Thymus (tissue), 11 donors: Measurements from ENCODE around the gene GMIP. TPM values are rescaled to one million over a fixed set of nuclear protein-coding genes. Genes with fewer than 3 reads are reported as not detected.
A peak's percentile ranks its signal among the peaks of the same experiment; 100 is the strongest.

Experiments
- DNase-seq, 9 donors: peaks; one replicate each; pipeline ENCODE4 v3.0.0-alpha.2; 2013; ENCODE audit warnings: low spot score in 9 of 9, low read depth in 6 of 9, missing footprints in 1 of 9
- H3K27ac ChIP-seq, 2 donors: one replicate each; pipeline ENCODE4 v1.5.1; 2013; ENCODE audit warnings: control low read depth in 1 of 2, low read depth in 1 of 2, low read length in 1 of 2, mild to moderate bottlenecking in 1 of 2, moderate library complexity in 1 of 2
- H3K27me3 ChIP-seq, 2 donors: one replicate each; pipeline ENCODE4 v1.5.1; 2013; ENCODE audit warnings: low read length in 1 of 2; ENCODE audit not compliant: control insufficient read depth in 2 of 2, insufficient read depth in 1 of 2
- H3K36me3 ChIP-seq, 2 donors: one replicate each; pipeline ENCODE4 v1.5.1; 2013; ENCODE audit warnings: low read length in 1 of 2, mild to moderate bottlenecking in 1 of 2, moderate library complexity in 1 of 2; ENCODE audit not compliant: control insufficient read depth in 2 of 2, insufficient read depth in 2 of 2
- H3K4me1 ChIP-seq, 2 donors: one replicate each; pipeline ENCODE4 v1.5.1; 2013; ENCODE audit warnings: low read length in 2 of 2; ENCODE audit not compliant: control insufficient read depth in 2 of 2, insufficient read depth in 2 of 2
- H3K4me3 ChIP-seq, 2 donors: one replicate each; pipeline ENCODE4 v1.5.1; 2013; ENCODE audit warnings: low read length in 2 of 2, control low read depth in 1 of 2, mild to moderate bottlenecking in 1 of 2
- H3K9me3 ChIP-seq, 2 donors: one replicate each; pipeline ENCODE4 v1.5.1; 2013; ENCODE audit warnings: low read length in 1 of 2, mild to moderate bottlenecking in 1 of 2; ENCODE audit not compliant: control insufficient read depth in 2 of 2, insufficient read depth in 1 of 2
- WGBS: extraction: QIAGEN DNeasy Blood & Tissue Kit; methylation state at CpG from one replicate; pipeline ENCODE4 v1.1.7; 2013; 5-methylcytosine and 5-hydroxymethylcytosine counted together
- polyA plus RNA-seq: library from polyadenylated mRNA; stranded (reverse); fragments of 200-250 nt; gene quantifications from one replicate; pipeline ENCODE4 v1.2.3, GENCODE V29; 2013
- total RNA-seq: library from RNA; stranded (reverse); fragments of 120-200 nt; gene quantifications from one replicate; pipeline ENCODE4 v1.2.4, GENCODE V29; 2013
- donor health status: healthy.

GMIP gene
- total and polyA plus RNA-seq, 2 donors, result 16.6 to 37.3 TPM

- H3K27ac ChIP-seq, result no peak overlapping the region
- WGBS, result 97% methylated on average over 5 of the region's 5 CpGs
- peaks cover 4 to 6% of the 10 kb centered on the region in 2 donors for H3K4me1 ChIP-seq
- H3K9me3 ChIP-seq, result no peaks in the 10 kb centered on the region
- no peak for DNase-seq
- H3K36me3 ChIP-seq, result peaks cover 63 to 64% of the 10 kb centered on the region in 2 donors
- H3K27me3 ChIP-seq, result no peaks in the 10 kb centered on the region
- no peak overlapping the region for H3K4me3 ChIP-seq
Observed at GRCh38 chr19:19632661-19633060, 10.8 kb downstream of the GMIP start.

DNA sequence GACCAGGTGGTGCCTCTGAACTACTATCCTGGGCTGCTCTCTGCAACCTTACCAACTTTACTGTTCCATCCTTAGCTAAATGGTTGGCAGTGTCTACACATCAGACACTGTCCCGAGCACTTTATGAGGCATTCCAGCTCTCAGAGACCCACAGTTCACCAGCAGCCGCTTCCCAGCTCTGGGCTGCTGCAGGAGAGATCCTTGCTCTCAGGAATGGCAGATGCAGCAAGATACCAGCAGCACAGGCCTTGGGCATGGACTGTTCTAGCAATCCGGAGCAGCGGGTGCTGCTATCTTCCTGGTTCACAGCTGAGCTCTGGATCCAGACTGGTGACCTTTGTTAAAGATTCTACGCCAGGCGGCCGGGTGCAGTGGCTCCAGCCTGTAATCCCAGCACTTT, 12.1 kb downstream of the GMIP start:
- no peak overlapping the region for H3K27ac ChIP-seq
- peaks cover 53% of the 10 kb centered on the region in 2 donors for H3K36me3 ChIP-seq
- H3K9me3 ChIP-seq, result no peaks in the 10 kb centered on the region
- 97% methylated on average over 7 of the region's 7 CpGs for WGBS
- peaks cover 12 to 19% of the 10 kb centered on the region in 2 donors for H3K4me1 ChIP-seq
- no peak overlapping the region for H3K4me3 ChIP-seq
- no peak for DNase-seq
- H3K27me3 ChIP-seq, result no peaks in the 10 kb centered on the region

- Histone ChIP-seq H3K27ac (no peak overlapping the region), H3K9me3 (no peaks in the 10 kb centered on the region), H3K4me3 (no peak overlapping the region), H3K27me3 (no peaks in the 10 kb centered on the region), H3K4me1 (peaks cover 12 to 21% of the 10 kb centered on the region in 2 donors), H3K36me3 (peaks cover 48 to 49% of the 10 kb centered on the region in 2 donors)
- DNase-seq, result no peak
- 100% methylated on average over 2 of the region's 2 CpGs for WGBS
Observed at GRCh38 chr19:19630426-19630825, 13.0 kb downstream of the GMIP start.

DNA sequence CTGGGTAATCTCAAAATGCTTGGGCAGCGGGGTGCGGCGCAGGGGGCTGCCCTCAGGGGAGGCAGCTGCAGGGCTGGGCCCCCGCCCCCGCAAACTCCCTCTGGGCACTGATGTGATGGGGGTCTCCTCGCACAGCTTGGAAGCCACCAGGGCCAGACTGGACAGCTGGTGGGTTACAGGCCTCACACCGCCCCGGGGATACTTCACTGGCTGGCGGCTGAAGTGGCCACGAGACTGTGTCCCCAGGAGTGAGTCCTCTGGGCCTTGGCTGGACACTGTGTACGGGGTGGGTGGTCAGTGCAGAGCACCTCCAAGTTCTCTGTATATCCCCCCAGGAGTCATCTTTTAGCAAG, 13.4 kb downstream of the GMIP start:
- no peaks in the 10 kb centered on the region for H3K27me3 ChIP-seq
- no peak overlapping the region for H3K27ac ChIP-seq
- H3K9me3 ChIP-seq, result no peaks in the 10 kb centered on the region
- H3K4me3 ChIP-seq, result no peak overlapping the region
- peaks cover 12 to 21% of the 10 kb centered on the region in 2 donors for H3K4me1 ChIP-seq
- WGBS, result 99% methylated on average over 11 of the region's 11 CpGs
- DNase-seq, result no peak
- peaks cover 45% of the 10 kb centered on the region in 2 donors for H3K36me3 ChIP-seq

DNA sequence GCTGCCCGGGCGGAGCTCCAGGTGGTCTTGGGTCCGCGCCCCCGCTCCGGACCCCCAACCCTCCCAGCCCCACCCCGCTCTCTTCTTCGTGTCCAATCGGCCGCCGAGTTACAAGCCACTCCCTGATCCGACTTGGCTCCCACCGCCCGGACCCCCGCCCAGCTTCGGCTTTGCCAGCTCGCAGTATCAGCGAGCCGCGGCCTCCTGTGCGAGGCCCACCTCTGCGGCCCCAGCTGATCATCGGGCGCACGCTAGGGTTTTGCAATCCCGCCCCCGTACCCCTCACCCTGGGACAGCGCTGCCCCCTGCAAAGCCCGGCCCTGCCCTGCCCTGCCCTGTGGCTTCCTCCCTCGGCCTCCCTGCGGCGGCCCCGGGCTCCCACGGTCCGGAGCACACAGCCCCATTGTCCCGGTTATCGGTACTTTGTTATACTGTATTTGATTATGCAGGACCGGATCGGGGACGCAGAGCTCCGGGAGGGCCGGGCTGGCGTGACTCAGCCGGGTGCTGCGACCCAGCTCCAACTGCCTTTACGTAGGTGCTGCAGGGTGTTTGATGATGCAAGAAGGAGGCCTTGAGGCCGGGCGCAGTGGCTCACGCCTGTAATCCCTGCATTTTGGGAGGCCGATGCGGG, 14.8 kb downstream of the GMIP start:
- no peaks in the 10 kb centered on the region for H3K9me3 ChIP-seq
- no peaks in the 10 kb centered on the region for H3K27me3 ChIP-seq
- peaks cover 12 to 21% of the 10 kb centered on the region in 2 donors for H3K4me1 ChIP-seq
- H3K4me3 ChIP-seq, result peak overlapping the region; percentile 59 to 84
- peak overlapping the region; percentile 79 to 82 for H3K27ac ChIP-seq
- peaks cover 35 to 40% of the 10 kb centered on the region in 2 donors for H3K36me3 ChIP-seq
- 18% methylated on average over 51 of the region's 51 CpGs for WGBS
- peak in 2 of 9 donors; percentile 21 to 44 for DNase-seq

DNA sequence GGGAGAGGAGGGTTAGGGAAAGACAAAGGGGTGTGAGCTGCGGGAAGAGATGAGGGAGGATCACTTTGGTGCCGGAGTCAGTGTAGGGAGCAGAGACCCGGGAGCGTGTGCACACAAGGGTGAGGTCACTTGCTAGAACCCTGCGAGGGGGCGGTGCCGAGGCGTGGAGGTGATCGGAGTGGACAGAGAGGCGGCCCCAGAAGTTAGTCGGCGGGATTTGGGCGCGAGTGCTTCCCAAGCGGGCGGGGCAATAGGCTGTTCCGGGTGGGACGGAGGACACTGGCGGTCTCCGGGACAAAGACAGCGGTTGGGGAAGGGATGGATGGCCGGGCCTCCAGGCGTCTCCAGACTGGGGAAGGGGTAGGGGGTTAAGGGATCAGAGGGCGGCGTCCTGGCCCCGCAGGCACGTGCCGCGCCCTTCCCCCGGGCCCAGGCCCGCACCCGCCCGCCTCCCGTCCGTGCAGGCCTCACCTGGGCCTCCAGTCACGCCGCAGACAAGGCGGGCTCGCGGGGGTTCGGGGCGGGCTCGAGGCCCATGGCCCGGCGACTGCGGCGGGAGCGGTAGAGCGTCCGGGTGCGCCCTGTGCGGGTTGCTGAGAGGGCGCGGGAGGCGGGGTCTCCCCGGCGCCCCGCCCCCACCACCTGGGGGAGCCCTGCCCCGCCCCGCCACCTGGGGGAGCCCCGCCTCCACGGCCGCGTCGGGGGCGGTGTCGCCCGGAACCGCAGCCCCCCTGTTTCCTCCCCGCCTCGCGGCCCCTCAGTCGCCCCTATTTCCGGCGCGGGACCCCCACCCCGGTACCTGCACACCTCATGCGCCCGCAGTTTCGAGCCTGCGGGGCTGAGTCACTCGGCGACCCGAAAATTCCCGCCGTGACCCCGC, 15.6 kb downstream of the GMIP start, which contains the start of gene LPAR2:
LPAR2 (minus strand) TSS at position 600 of the 880 bp plus-strand sequence. CDS start 945 bp downstream, outside the sequence.
- peaks cover 12 to 21% of the 10 kb centered on the region in 2 donors for H3K4me1 ChIP-seq
- peak within 1 kb of the TSS; percentile 66 to 84 for H3K4me3 ChIP-seq
- WGBS, result 2% methylated on average over 87 of the region's 87 CpGs
- peak within 1 kb of the TSS; percentile 79 to 84 for H3K27ac ChIP-seq
- no peaks in the 10 kb centered on the region for H3K9me3 ChIP-seq
- peak in 8 of 9 donors; percentile 48 to 88 (median 76) for DNase-seq
- peaks cover 29 to 32% of the 10 kb centered on the region in 2 donors for H3K36me3 ChIP-seq
- no peaks in the 10 kb centered on the region for H3K27me3 ChIP-seq

- no peak overlapping the region for H3K27ac ChIP-seq
- peaks cover 21 to 31% of the 10 kb centered on the region in 2 donors for H3K36me3 ChIP-seq
- H3K4me1 ChIP-seq, result peaks cover 12 to 21% of the 10 kb centered on the region in 2 donors
- no peaks in the 10 kb centered on the region for H3K9me3 ChIP-seq
- no peaks in the 10 kb centered on the region for H3K27me3 ChIP-seq
- peak overlapping the region; percentile 66 to 84 for H3K4me3 ChIP-seq
- WGBS, result 97% methylated on average over 48 of the region's 48 CpGs
- DNase-seq, result no peak
Observed at GRCh38 chr19:19626516-19627472, 16.7 kb downstream of the GMIP start.

DNA sequence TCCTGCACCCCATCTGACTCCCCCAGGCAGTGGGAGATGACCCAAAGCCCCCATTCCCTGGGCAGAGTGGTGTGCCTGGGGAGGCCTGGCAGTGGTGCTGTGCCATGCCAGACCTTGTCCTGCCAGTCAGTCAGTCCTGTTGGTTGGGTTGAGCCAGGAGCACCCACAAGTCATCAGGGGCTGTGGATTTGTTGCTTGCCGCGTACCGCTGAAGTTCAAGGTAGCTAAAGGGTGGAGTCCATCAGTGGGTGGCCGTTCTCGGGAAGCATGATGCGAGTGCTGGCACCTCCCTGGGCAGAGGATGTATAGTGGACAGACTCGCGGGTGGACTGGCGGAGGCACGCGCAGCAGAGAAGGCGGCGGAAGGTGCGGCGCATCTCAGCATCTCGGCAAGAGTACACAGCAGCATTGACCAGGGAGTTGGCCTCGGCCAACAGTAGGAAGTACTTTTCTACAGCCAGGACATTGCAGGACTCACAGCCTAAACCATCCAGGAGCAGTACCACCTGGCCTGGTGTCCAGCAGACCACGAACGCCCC, 19.4 kb downstream of the GMIP start:
- Histone ChIP-seq H3K27ac (no peak overlapping the region), H3K27me3 (no peaks in the 10 kb centered on the region), H3K36me3 (peaks cover 6 to 15% of the 10 kb centered on the region in 2 donors), H3K4me1 (peaks cover 16 to 26% of the 10 kb centered on the region in 2 donors), H3K4me3 (no peak overlapping the region), H3K9me3 (no peaks in the 10 kb centered on the region)
- 98% methylated on average over 19 of the region's 19 CpGs for WGBS
- no peak for DNase-seq
